HG03175 (cell line): Measurements from ENCODE around the gene RXRG.

ENCODE experiments used
- ATAC-seq: cut with Tn5 transposase; IDR thresholded peaks from one replicate; pipeline ENCODE4 v1.9.1; 2021; ENCODE audit warnings: mild to moderate bottlenecking, moderate library complexity; ENCODE audit not compliant: unreplicated experiment

RXRG gene

DNA sequence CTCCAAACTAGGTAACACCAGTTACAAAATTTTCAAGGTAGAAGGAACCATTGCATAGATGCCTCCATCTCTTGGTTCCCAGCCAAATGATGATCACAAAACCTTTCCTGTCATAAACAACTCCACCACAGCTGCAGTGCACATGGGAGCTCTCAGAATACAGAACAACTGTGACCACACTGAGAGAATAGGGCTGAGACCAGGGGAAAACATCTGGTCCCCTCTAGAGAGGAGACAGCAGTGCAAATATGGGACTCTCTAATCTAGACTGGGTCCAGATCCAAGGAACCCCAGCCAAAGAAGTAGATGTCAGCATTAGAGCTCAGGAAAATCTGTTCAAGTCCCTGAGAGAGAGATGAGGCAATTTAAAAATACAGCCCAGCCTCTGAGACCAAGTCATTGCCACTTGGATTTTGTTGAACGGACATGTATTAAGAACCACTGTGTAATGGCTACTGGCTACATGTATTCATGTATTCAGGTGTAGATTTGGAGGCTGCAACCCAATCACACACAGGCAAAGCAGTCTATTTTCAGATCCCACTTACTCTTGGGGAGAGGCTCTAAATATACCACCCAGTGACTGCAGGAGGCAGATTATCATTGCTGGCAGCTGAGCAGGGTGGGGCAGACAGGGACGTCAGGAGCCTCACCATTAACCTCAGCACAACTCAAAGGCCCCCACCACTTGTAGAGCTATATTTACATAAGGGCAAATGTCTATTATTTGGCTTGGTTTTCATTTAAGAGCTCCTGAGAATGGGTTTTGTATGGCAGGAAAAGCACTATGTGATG, 7.6 kb upstream of the RXRG start:
- ATAC-seq = no peak

DNA sequence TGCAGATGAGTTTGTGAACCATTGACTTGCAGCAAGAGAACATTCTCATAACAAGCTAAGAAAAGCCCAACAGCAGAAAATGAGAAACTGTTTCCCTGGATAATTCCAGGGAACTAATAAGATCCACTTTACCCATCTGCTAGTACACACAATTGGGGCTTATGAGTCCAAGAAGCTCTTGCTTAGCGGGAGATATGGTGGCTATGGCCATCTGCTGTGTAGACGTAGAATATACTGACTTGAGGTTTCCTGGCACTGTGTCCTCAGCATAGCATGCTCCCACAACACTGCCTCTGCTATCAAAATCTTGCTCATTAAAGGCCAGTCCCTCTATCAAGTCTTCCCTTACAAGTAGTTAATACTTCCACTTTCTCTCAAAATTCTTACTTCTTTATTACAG, 6.8 kb upstream of the RXRG start:
- no peak for ATAC-seq

DNA sequence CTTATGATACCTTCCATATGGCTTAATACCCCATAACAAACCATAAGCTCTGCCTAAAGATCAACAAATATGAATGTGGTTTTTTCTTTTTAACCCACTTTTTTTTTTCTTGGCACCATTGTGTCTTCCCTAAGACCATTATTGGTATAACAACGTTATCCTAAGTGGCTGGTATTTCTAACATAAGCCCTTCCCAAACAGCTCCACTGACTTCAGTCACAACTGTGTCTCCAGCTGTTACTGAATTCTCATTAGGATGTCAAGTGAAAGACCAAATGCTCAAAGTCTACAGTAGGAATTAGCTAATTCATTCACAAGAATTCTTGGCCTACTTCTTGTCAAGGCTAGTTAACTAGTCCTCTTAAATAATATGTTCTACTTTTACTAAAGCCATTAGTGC, 4.2 kb upstream of the RXRG start:
- no peak for ATAC-seq

DNA sequence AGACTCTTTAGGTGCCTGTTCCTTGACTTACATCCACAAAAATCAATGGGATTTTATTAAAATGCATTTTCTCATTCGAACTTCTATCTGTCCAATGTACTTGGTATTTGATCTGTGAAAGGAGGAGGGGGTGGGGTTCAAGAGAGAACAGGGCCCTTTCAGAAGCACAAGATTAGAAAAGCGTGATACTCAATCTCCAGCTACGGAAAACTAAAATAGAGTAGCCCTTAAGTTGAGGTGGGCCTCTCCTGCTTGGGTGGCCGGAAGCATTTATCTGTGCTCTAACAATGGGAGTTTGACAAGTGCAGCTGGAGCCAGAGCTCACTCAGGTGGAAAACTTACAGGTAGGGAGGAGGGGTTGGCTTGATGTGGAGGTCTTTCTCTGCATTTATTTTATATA, 462 bp upstream of the RXRG start:
- ATAC-seq = no peak

DNA sequence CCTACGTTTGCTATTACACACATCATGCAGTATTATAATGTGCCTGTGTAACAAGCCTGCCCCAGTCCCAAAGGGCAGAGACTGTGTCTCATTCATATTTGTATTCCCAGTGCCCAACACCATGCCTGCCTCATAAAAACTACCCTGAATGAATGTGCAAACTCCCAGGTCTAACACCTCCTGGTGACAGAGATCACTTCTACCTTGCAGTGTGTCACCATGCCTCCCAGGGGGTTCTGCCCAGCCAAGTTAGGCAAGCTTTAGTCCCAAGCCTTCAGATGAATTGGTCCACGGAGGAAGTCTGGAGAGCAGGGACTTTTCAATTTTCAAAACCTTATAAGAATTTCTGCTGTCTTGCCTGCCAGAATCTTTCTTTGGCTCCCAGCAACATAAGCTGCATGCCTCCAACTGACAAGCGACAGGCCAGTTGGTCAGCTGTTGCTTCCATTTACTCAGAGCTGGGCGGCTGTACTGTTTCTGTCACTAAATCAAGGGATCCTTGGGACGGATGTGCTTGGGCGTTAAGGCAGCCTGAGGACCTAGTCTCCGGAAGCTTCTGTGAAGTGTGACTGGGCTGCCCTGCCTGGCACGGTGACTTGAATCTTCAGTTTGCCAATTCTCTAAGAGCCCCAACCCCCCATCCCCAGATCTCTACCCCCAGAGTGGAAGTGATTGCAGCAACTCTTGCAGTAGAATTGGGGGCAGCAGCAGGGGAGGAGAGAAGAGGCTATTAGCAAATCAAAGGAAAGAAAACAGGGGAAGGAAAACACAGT, 1.2 kb downstream of the RXRG start:
- no peak for ATAC-seq

DNA sequence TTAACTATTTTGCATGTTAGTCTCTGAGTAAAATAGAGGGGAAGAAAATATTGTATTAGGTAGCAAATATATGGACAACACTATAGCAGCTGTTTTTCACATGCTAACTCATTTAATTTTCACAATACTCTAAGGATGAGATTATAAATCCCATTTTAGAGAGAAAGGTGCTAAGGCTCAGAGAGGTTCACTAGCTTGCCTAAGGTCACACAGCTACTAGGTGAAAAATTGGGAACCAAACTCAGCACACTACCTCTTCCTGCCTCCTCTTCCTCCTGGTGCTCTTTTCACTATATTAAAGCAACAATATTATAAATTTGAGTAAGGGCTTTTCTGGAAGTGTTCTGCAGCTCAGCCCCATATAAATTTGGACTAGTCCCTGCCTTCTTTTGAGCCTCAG, 2.3 kb downstream of the RXRG start:
- ATAC-seq = no peak

DNA sequence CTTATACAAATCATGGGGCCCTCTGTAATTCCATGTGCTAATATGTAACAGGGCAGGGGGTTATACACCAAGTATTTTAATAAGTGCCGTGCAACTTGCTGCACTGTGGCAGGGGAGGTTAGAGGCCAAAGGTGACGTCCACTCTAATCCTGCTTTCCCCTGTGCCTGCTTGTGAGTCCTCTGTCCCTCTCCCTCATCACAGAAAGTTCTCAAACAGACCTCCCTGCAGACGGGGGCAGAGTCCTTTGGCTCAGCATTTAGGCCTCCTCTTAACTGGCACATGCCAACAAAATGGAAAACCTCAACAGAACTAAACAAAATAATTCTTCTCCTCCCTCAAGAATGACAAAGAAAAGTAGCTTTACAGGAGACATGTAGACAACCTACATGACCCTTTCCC, 2.9 kb downstream of the RXRG start:
- no peak for ATAC-seq

DNA sequence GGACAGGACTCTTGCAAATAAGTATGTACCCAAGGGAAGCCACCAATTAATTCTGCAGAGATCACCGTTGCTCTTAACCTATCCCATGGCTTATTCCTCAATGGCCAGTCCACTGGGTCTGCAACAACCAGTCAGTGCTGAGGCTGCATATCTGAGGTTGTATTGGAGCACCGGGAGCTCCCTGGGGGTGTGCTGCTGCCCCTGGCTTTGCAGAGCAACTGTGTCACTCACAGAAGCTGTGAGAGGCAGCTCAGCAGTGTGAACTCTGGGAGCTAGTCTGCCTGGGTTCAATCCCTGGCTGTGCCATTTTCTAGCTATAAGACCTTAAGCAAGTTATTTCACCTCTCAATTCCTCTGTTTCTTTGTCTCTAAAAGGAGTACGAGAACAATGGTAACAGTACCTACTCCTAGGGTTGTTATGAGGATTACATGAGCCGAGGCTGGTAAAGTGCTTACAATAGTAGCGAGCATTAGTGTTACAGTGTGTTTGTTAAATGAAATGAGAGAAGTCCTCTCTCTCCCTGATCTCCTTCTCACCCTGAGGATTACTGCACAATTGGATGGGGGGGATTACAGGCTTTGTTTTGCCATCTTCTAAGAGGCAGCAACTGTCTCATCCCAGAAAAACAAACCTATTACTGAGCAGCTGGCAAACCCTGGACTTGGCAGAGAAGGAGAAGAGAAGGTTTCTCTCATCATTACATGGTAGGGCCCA, 3.6 kb downstream of the RXRG start:
- ATAC-seq = no peak

DNA sequence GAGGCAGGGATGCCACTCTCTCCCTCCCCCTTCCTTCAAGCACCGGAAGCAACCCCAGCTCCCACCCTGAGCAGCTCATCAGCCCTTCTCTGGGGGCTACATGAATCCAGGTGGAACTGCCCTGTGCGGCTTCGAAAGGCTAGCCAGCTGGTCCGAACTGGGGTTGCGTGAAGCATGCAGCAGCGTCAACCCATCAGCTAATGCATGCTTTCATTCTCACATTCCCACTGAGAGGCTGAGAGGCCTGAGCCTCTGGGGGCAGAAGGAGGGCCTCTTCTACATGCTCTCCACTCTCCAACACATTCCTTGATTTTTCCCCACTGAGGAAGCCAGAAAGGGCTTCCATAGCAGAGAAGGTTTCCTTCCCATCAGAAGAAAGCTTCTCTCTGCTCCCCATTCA, 5.6 kb downstream of the RXRG start:
- ATAC-seq = no peak

DNA sequence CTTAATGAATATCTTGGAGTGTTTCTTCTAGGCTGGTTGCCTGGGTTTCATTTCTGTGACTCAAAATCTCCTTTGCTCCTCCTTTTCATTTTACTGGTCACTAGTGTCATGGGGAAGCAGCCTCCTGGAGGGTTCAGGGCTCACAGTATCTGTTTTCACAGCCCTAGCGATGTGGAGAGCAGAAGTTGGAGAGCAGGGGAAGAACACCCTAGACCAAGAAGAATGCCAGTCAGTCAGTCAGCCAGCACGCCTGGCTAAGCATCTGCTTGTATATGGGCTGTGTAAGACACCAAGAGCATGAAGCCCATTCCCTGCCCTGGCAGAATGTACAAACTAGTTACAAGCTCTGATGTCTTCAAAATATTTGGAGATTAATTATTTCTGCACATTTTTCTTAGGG, 7.9 kb downstream of the RXRG start:
- no peak for ATAC-seq

DNA sequence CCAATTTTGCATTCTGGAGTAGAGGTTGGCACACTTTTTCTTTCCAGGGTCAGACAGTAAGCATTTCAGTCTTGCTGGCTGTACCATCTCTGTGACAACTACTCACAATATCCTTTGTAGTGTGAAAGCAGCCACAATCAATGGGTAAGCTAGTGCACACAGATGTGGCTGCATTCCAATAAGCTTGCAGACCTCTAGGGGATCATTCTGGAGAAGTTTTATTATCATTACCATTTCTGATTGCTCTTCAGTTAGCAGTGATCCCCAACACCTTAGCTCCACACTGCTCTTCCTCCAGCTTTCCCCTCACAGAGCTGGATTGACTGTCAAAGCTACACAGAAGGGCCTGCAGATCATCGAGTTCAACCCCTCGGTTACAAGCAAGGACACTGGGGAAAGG, 9.1 kb downstream of the RXRG start:
- ATAC-seq = no peak

DNA sequence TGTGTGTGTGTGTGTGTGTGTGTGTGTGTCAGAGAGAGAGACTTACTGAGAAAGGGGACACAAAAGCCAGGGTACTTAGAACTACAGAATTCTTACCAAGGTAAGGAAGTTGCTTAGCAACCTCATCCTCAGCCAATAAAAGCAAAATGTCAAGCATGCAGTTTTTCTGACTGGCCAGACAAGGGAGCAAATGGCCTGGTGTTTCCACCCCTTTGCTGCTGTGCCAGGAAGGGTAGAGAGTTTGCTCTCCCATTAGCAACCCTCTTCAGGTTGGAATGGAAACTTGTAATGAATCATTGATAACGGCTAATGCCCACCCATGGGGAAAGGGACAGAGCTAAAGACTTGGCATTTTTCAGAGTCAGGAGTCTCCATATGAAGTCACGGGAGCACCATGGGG, 10.6 kb downstream of the RXRG start:
- ATAC-seq = no peak

DNA sequence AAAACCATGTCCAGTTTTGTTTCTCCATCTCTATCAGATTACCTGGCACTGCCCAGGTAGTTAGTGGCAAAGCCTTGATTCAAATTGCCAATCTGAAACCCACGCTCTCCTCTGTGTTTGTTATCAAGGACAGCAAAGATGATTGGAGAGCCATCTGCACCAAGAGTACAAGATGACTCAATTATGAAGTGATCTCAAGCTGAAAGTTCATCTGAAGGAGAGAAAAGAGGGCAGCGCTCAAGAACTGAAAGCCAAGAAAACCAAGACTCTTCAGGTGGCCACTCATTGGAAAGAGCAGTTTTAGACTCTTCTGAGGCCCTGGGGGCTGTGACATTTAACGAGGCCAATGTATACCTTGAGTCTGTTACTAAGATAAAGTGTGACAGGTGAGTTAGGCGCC, 13.8 kb downstream of the RXRG start:
- ATAC-seq = peak; percentile 75

DNA sequence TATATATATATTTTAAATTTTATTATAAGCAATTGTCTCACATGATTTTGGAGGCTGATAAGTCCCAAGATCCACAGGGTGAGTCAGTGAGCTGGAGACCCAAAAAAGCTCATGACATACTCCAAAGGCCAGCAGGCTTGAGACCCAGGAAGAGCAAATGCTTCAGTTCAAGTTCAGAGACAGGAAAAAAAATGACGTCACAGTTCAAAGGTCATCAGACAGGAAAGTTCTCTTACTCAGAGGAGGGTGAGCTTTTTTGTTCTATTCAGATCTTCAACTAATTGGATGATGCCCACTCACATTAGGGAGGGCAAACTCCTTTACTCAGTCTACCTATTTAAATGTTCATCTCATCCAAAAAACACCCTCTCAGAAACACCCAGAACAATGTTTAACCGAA, 18.2 kb downstream of the RXRG start:
- no peak for ATAC-seq

DNA sequence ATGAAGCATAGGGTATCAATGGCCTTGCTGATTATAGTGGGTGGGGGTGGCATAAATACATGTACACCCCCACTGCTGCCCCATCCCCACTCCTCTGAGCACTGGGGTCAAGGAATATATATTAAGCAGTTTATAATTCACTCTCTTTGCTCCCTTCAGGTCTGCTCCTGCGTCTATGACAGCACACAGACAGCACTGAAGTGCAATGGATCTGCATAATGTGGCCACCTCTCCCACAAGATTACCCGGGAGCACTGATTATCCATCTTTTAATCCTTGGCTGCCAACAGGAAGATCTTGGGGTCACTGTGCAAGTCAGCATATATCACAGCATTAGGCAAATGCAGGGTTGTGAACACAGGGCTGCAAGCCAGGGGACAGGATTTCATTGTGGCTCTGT, 19.3 kb downstream of the RXRG start:
- ATAC-seq = no peak

DNA sequence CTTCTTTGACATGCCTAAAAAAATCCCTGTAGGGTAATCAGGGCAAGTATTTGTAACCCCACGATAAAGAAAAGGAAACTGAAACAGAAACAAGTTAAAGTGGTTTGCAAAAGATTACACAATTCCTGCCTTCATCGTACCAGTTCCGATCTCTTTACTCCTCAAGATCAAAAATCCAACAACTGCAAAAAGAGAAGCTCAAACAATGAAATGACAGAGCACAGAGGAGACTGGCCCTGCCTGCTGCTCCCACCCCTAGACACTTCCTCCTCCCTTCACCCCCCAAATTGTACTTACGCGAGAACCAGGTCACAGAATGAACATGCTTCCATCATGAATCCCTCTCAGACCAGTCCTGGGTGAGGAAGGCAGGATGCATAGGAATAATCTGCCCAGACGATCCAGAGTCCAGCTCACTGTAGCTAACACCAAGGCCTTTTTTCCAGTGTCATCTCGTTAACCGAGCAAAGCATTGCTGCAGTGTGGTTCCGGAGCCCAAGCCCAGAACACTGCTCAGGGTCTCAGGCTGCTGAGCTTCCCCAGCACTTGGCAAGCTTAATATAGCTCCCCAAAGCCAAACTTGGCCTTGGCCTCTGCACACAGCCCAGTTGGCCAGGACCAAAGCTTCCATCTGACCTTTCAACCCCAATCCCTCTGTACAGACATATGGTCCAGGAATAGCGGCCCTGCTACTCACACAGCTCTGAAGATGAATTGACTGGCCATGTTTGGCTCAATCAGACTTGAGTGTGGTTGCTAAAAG, 20.3 kb downstream of the RXRG start:
- ATAC-seq = peak; percentile 61

DNA sequence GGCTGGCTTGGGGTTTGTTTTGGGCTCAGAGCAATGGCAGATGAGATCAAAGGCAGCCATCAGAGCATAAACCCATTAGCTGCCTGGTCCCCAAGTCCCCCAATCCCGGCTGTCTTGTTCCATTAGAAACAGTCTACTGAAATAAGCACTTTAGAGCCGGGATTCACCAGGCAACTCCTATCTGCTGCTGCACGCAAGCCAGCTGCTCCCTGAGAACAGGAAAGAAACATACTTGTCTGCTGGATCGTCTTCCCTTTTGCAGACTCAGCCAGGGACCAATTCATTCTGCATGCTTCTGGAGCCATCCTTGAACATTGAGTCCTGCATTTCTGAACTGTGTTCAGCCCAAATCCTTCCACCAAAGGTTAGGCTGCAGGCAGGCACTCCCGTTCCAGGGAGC, 21.8 kb downstream of the RXRG start:
- no peak for ATAC-seq

DNA sequence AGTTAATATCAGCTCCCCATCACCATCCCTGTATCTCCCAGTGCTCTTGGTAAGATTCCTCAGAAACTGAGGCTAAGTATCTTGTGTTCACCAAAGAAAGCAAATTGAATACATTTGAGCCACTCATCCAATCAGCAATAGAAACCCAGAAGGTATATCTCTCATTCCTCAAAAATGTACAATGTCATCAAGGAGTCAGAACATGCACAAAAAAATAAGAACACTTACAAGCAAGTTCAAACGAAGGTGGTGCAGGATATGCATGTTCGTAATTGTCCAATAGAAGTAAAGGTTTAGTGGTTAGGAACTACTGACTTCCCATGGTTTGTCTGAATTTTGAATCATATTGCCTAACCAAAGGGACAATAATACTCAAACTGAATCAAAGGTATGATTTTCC, 24.3 kb downstream of the RXRG start:
- no peak for ATAC-seq

DNA sequence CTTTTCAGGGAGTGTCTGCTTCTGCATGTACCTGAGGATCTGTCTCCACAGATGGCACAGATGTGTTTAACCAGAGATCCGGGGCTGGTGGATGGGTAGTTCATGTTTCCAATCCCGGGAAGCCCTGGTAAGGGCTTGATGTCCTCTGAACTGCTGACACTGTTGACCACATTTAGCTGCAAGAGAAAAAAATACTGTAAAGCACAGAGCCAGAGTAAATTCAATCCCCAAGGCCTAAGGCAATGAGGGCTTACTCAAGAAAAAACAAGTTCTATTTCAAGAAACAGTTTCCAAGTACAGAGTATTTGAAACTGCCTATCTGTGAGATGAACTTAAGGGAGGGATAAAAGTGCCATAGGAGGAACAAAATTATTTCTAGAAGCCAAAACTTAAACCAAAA, 25.1 kb downstream of the RXRG start:
- ATAC-seq = no peak

DNA sequence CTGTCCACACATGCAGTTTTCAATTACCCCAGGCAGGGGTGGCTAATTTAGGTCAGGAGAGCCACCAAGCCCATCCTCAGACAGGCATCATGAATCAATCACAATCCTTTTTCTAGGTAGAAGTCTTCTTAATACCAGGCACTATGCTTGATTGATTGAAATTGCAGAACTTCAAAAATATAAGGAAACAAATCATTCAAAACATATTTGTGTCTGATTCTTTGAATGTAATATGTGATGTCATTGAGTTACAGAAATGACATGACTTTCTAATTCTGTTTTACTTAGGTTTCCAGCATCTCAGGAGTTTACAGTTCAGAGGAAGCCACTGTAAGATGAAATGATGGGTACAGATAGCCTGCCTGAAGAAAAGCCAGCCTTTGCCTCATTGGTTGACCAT, 26.7 kb downstream of the RXRG start:
- no peak for ATAC-seq

DNA sequence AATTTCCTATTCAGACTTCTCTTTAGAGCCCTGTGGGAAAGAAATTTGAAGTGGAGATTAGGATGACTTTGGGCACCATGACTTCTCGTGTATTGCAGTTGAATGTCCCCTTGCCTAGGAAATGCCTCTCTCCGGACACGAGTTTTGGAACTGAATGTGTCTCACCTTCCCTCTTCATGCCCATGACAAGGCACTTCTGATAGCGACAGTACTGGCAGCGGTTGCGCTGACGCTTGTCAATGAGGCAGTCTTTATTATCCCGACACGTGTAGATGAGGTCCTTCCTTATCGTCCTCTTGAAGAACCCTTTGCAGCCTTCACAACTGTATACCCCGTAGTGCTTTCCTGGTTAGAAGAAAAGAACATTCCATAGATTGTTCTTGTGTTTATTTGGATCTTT, 28.1 kb downstream of the RXRG start:
- ATAC-seq = no peak
